GM20431 (cell line): ENCODE results near the gene HSD17B14.

Experiments
- in situ Hi-C: fragments of 300-500 bp; cut with MseI, MboI; formaldehyde crosslinking; loops from one replicate; pipeline ENCODE4 v1.15.0; 2020; ENCODE audit warnings: low sequenced_read_pairs; ENCODE audit not compliant: unreplicated experiment

Gene HSD17B14

DNA sequence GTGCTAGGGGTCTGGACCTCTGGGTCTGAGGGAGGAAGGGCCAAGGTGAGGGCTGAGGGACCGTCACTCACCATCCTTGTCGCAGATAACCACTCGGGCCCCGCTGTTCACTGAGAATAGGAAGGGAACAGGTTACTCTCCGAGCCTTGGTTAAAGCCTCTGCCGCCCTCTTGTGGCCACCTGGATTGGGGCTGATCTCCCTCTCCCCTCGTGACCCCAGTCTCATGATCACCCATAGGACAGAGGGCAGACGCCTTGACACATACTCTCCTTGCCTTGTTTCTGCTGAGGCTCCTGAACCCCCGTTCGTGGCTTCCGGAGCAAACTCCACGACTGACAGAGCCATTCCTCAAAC lies 580 bp downstream of the HSD17B14 start:
- in situ Hi-C loops, result no loop called here

GRCh38 chr19:48833977-48834376 lies 2.3 kb downstream of the HSD17B14 start:
- in situ Hi-C loops, result no loop called here

DNA sequence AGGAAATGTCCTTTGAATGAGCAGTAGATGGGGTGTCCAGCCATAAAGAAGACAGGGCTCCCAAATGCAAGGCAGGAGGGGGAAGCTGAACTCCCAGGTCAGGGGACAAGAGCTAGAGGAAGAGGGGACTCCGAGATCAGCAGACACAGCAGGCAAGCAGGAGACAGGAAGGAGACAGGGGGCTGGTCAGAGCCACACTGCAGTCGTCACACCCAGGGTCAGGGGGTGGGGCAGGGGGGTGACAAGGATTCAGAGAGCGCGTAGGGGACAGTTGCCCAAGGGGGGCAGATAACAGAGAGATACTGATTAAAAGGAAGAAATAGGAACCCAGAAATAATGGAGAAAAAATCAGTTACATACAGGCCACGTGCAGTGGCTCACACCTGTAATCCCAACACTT lies 3.2 kb downstream of the HSD17B14 start:
- in situ Hi-C loops, result no loop called here

DNA sequence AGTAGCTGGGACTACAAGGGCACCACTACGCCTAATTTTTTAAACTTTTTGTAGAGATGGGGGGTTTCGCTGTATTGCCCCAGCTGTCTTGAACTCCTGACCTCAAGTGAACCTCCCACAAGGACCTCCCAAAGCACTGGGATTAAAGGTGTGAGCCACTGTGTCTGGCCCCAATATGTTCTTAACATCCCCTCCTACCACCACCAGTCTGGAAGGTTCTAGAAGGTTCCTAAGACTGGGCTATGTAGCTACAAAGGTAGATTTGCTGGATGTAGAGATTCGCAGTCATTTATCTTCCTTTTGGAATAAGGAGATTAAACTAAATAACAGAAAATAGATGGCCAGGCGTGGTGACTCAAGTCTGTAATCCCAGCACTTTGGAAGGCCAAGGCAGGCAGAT lies 5.3 kb downstream of the HSD17B14 start:
- in situ Hi-C loops, result no loop called here

- in situ Hi-C loops, result no loop called here
These were observed 6.2 kb downstream of the HSD17B14 start for GRCh38 chr19:48830088-48830487.

DNA sequence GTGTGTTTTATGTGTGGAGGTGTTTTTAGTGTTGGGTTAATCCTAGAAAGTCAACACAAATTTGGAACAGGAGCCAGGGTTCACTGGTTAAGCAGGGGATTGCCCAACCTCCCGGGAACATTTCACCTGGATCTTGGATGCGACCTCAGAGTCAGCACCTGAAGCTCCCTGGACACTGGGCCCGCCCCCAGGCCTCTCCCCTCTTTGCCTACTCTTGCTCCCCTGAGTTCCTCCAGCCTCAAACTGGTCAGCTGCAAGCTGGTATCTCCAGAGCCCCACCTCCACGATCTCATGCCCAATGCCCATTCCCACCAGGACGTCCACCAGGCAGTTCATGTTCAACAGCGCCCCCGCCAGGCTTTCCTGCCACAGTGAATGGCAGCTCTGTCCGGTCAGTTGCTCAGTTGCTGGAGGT lies 9.7 kb downstream of the HSD17B14 start:
- in situ Hi-C loops, result no loop called here

DNA sequence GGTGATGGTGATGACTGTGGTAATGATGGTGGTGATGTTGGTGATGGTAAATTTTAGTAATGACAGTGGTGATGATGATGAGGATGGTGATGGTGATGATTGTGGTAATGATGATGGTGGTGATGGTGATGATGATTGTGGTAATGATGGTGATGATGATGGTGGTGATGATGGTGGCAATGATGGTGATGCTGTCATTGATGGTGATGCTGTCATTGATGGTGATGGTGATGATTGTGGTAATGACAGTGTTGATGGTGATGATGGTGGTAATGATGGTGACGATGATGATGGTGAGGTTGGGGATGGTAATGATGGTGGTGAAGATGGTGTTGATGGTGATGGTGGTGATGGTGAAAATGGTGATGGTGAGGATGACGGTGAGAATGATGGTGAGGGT lies 13.8 kb downstream of the HSD17B14 start:
- in situ Hi-C loops, result no loop called here

DNA sequence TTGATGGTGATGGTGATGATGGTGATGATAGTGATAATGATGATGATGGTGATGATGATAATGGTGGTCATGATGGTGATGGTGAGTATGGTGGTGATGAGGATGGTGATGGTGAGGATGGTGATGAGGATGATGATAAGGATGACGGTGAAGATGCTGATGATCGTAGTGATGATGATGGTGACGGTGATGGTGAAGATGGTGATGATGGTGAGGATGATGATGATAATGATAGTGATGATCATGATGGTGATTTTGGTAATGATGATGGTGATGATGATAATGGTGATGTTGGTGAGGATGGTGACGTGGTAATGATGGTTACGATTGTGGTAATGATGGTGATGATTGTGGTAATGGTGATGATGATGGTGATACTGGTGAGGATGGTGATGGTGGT lies 14.7 kb downstream of the HSD17B14 start:
- in situ Hi-C loops, result no loop called here

GRCh38 chr19:48819366-48819816 lies 16.9 kb downstream of the HSD17B14 start:
- in situ Hi-C loops, result no loop called here

DNA sequence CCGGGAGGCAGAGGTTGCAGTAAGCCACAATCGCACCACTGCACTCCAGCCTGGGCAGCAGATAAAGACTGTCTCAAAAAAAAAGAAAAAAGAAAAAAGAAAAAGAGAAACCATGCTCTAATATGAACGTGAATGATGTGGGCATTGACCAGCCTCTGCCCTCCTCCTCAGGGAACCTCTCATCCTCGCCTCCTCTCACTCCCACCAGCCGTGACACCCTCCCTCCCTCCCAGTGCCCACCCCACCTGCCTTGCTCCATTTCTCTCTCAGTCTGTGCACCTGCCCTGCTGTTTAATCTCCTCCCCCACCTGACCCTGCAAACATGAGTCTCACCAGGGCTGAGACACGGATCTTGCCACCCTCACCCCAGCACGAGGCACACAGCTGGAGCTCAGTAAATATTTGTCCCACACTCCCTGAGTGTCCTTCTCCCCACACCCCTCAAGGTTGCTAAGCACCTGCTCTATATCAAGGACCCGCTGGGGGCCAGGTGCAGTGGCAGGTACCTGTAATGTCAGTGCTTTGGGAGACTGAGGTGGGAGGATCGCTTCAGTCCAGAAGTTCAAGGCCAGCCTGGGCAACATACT lies 18.0 kb downstream of the HSD17B14 start:
- in situ Hi-C loops, result no loop called here

DNA sequence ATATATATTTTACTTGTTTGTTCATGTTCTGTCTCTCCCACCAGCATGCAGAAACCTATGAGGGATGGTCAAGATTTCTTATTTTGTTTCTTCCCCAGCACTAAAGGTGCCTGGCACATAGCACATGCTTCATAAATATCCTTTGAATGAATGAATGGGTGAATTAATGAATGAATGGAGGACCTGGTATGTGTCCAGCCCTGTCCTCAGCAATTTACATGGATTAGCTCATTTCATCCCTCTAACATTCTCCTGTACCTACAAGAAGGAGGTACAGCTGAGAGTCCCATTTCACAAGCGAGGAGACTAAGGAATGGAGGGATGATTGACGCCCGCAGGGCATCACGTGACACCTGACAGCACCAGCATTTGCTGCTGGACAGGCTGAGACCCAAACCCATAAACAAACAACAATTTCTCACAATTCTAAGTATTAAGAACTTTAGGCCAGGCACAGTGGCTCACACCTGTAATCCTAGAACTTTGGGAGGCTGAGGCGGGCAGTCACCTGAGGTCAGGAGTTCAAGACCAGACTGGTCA lies 18.6 kb downstream of the HSD17B14 start:
- in situ Hi-C loops, result no loop called here

- in situ Hi-C loops, result no loop called here
These were observed 20.3 kb downstream of the HSD17B14 start for GRCh38 chr19:48815870-48816501.

- in situ Hi-C loops, result no loop called here
These were observed 21.4 kb downstream of the HSD17B14 start for GRCh38 chr19:48814895-48815294.

- in situ Hi-C loops, result no loop called here
These were observed 23.0 kb downstream of the HSD17B14 start for GRCh38 chr19:48813123-48813913.

DNA sequence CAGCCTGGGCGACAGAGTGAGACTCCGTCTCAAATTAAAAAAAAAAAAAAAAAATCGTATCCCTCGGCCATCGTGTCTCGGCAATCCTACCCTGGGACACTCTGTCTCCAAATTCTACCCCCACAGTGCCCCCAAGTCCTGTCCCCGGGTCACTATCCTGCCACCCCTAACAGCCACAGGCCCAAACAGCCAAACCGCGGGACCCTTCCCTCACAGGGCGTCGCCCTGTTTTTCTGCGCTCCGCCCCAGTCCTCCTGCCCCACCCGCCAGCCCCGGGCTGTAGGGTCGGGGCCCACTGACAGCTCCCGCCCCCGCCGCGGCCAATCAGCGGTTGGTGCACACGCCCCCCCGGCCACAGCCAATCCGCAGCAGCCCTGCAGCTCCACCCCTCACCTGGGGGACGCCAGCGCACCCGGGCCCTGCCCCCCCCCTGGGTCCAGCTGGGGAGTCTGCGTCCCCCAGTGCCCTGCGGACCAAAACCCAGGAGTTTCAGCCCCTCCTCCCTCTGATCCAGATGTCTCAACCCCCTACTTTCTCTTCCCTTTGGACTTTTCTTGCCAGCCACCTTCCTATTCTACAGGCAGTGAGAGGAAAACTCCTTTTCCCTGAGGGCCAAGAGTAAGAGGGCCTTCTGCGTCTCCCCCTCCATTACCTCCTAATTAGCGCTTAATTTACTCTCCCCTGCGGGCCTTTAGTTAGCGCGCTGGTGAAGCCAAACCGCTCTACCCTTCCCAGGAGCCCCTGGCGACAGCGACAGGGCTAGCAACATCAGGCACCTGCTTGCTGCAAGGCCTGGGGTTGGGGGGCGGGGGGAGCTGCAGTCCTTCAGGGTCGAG lies 24.0 kb downstream of the HSD17B14 start:
- in situ Hi-C loops, result no loop called here

- in situ Hi-C loops, result no loop called here
These were observed 26.1 kb downstream of the HSD17B14 start for GRCh38 chr19:48810151-48810550.

- in situ Hi-C loops, result no loop called here
These were observed 28.5 kb downstream of the HSD17B14 start for GRCh38 chr19:48807590-48808308.

DNA sequence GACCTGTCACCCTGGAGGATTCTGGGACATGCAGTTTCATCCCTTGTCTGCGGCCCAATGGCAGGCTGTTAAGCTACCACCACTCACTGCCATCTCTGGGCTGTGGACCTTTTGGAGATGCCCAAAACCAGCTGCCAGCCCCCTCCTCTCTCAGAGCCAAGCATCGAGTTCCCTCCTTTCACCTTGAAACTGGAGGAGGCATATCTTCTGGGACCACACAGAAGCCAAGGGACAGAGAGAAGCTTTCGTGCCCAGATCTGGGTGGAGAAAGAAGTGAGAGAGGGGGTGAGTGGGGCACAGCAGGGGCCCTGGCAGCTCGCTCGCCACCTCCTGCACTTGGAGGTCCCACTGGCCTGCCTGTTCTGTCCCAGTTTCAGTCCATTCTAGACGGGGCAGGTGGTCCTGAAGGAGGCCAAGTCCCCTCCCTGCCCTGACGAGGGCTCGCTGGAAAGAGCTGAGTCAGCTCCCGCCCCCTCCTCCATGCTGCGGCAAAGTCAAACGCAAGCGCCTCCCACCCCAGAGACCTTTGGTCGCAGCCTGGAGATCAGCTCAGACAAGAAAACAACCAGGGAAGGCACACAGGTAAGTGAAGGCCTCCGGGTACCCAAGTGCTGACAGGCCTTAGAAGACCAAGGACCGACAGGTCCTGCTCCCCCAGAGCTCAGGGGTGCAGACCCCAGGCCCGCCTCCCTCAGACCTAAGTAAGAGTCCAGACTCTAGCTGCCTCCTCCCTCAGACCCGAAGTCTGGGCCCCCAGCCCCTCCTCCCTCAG lies 29.3 kb downstream of the HSD17B14 start:
- in situ Hi-C loops, result no loop called here

- in situ Hi-C loops, result no loop called here
These were observed 29.8 kb downstream of the HSD17B14 start for GRCh38 chr19:48806518-48806817.
